GM20431 (cell line): ENCODE measurements around the gene KLHL7.
"Not testable (repeated sequence)": the region's sequence is repeated elsewhere in the genome, so short reads cannot be mapped to it uniquely, and the experiment has no call there.

Experiments used
- in situ Hi-C: fragments of 300-500 bp; cut with MseI, MboI; formaldehyde crosslinking; loops from one replicate; pipeline ENCODE4 v1.15.0; 2020; ENCODE audit warnings: low sequenced_read_pairs; ENCODE audit not compliant: unreplicated experiment

The KLHL7 gene

GRCh38 chr7:23210506-23210905, 104.9 kb downstream of the KLHL7 start:
- in situ Hi-C loops = no loop called here

- in situ Hi-C loops = no loop called here
Observed at GRCh38 chr7:23211589-23211988, 106.0 kb downstream of the KLHL7 start.

GRCh38 chr7:23212395-23212794, 106.8 kb downstream of the KLHL7 start:
- in situ Hi-C loops = no loop called here

GRCh38 chr7:23212841-23213240, 107.3 kb downstream of the KLHL7 start:
- in situ Hi-C loops = no loop called here

- in situ Hi-C loops = no loop called here
Observed at GRCh38 chr7:23213755-23214154, 108.2 kb downstream of the KLHL7 start.

- in situ Hi-C loops = no loop called here
Observed at GRCh38 chr7:23214423-23214822, 108.8 kb downstream of the KLHL7 start.

- in situ Hi-C loops = no loop called here
Observed at GRCh38 chr7:23214938-23215337, 109.4 kb downstream of the KLHL7 start.

- in situ Hi-C loops = no loop called here
Observed at GRCh38 chr7:23216021-23216420, 110.4 kb downstream of the KLHL7 start.

- in situ Hi-C loops = no loop called here
Observed at GRCh38 chr7:23218196-23218595, 112.6 kb downstream of the KLHL7 start.

- in situ Hi-C loops = no loop called here
Observed at GRCh38 chr7:23220690-23221305, 115.2 kb downstream of the KLHL7 start.

- in situ Hi-C loops = no loop called here
Observed at GRCh38 chr7:23222439-23223030, 117.0 kb downstream of the KLHL7 start.

- in situ Hi-C loops = not testable (repeated sequence)
Observed at GRCh38 chr7:23224364-23224763, 118.8 kb downstream of the KLHL7 start.

GRCh38 chr7:23226844-23227450, 121.4 kb downstream of the KLHL7 start:
- in situ Hi-C loops = no loop called here
